LNCAP (cell line): ENCODE results near the gene UBAP1.

Source experiments
- TF ChIP-seq, protein P1 (sequence below): fragments of 450-650 bp; IDR thresholded peaks from 2 replicates; pipeline ENCODE4 v1.5.1; 2017; ENCODE audit warnings: mild to moderate bottlenecking

Gene UBAP1

GRCh38 chr9:34205102-34205501 is 26.3 kb downstream of the UBAP1 start:
- TF ChIP-seq, protein P1, sequence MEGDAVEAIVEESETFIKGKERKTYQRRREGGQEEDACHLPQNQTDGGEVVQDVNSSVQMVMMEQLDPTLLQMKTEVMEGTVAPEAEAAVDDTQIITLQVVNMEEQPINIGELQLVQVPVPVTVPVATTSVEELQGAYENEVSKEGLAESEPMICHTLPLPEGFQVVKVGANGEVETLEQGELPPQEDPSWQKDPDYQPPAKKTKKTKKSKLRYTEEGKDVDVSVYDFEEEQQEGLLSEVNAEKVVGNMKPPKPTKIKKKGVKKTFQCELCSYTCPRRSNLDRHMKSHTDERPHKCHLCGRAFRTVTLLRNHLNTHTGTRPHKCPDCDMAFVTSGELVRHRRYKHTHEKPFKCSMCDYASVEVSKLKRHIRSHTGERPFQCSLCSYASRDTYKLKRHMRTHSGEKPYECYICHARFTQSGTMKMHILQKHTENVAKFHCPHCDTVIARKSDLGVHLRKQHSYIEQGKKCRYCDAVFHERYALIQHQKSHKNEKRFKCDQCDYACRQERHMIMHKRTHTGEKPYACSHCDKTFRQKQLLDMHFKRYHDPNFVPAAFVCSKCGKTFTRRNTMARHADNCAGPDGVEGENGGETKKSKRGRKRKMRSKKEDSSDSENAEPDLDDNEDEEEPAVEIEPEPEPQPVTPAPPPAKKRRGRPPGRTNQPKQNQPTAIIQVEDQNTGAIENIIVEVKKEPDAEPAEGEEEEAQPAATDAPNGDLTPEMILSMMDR = no peak

DNA sequence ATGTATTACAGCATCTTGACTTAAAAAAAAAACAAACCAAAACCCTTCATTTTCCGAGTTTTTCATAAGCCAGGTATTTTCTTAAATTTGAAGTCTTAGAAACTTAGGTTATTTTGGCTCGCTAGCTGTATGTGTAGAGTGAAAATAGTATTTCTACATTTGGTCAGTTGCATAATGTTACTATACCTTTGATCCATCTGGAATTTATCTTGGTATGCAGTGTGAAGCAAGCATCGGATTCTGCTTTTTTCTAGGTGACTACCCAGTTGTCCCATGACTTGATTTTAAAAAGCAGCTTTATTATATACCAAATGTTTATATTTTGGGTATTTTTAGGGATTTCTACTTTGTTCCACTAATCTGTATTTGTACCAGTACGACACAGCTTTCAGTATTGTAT is 27.7 kb downstream of the UBAP1 start:
- TF ChIP-seq, protein P1 = no peak

DNA sequence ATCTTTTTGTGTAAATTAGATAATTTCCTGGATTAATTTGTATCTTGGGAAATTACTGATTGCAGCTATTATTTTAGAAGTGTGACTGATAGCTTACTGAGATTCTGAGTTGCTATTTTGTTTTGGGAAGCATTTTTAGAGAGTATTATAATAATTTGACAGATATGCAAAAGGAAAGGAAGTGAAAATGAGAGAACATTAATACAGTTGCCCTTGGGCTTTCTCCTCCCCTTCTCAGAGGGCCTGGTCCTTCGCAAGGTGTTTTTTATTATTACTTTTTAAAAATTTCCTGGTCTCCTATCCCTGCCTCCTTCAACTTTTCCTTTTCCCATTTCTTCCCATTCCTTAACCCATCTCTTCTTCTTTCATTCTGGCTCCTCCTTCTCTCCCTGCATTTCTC is 32.6 kb downstream of the UBAP1 start:
- TF ChIP-seq, protein P1 = no peak

GRCh38 chr9:34216325-34216724 is 37.5 kb downstream of the UBAP1 start:
- TF ChIP-seq, protein P1 = no peak

- TF ChIP-seq, protein P1 = no peak
Measured at GRCh38 chr9:34218446-34218845, 39.6 kb downstream of the UBAP1 start.

- TF ChIP-seq, protein P1 = no peak
Measured at GRCh38 chr9:34219421-34219820, 40.6 kb downstream of the UBAP1 start.

- TF ChIP-seq, protein P1 = no peak
Measured at GRCh38 chr9:34220218-34220617, 41.4 kb downstream of the UBAP1 start.

GRCh38 chr9:34224349-34224748 is 45.5 kb downstream of the UBAP1 start:
- TF ChIP-seq, protein P1 = no peak
